ENCODE data around the gene DNAH2. TPM values are rescaled to one million over a fixed set of nuclear protein-coding genes. Genes with fewer than 3 reads are reported as not detected.

The DNAH2 gene
- polyA plus RNA-seq, 1 donor from 2014 or later, result 2.0 TPM

- TF ChIP-seq CTCF (IDR thresholded peaks at IDR 0.05; ENCODE audit: poor library complexity, severe bottlenecking) (no peak), POLR2AphosphoS5 (IDR thresholded peaks at IDR 0.05) (no peak), MXI1 (conservative IDR thresholded peaks at IDR 0.05; ENCODE audit: poor library complexity, severe bottlenecking) (no peak)
- Histone ChIP-seq H3K4me3 (ENCODE audit: low read length) (no peak overlapping the region), H3F3A (ENCODE audit: insufficient read depth, low read length, poor library complexity, severe bottlenecking) (no peaks in the 10 kb centered on the region), H3K4me2 (ENCODE audit: low read length) (no peak overlapping the region), H3K9ac (ENCODE audit: low read length) (no peak overlapping the region), H3K9me2 (ENCODE audit: insufficient read depth, low read length) (no peaks in the 10 kb centered on the region), H3K36me3 (ENCODE audit: insufficient read depth, low read length) (no peaks in the 10 kb centered on the region), H3K27ac (ENCODE audit: low read length) (no peak overlapping the region), H3K79me2 (replicated peaks; ENCODE audit: insufficient read depth, low read length) (peaks cover 5% of the 10 kb centered on the region), H3K9me3 (ENCODE audit: low read length) (no peaks in the 10 kb centered on the region), H4K20me1 (ENCODE audit: insufficient read depth) (no peaks in the 10 kb centered on the region), H2AFZ (ENCODE audit: low read depth, low read length) (no peak overlapping the region), H3K27me3 (ENCODE audit: insufficient read depth, low read depth, low read length) (no peaks in the 10 kb centered on the region)
Observed at GRCh38 chr17:7873051-7873450, 155.5 kb downstream of the DNAH2 start.

- Histone ChIP-seq H2AFZ (ENCODE audit: low read depth, low read length) (no peak overlapping the region), H3K36me3 (ENCODE audit: insufficient read depth, low read length) (no peaks in the 10 kb centered on the region), H3K9ac (ENCODE audit: low read length) (no peak overlapping the region), H3K27me3 (ENCODE audit: insufficient read depth, low read depth, low read length) (no peaks in the 10 kb centered on the region), H4K20me1 (ENCODE audit: insufficient read depth) (no peaks in the 10 kb centered on the region), H3K9me2 (ENCODE audit: insufficient read depth, low read length) (no peaks in the 10 kb centered on the region), H3F3A (ENCODE audit: insufficient read depth, low read length, poor library complexity, severe bottlenecking) (no peaks in the 10 kb centered on the region), H3K79me2 (replicated peaks; ENCODE audit: insufficient read depth, low read length) (peaks cover 8% of the 10 kb centered on the region), H3K27ac (ENCODE audit: low read length) (no peak overlapping the region), H3K4me2 (ENCODE audit: low read length) (no peak overlapping the region), H3K9me3 (ENCODE audit: low read length) (no peaks in the 10 kb centered on the region), H3K4me3 (ENCODE audit: low read length) (no peak overlapping the region)
- no peak for TF ChIP-seq TAF1 (IDR thresholded peaks at IDR 0.05; ENCODE audit: low read depth)
- no peak for TF ChIP-seq CTCF (IDR thresholded peaks at IDR 0.05; ENCODE audit: poor library complexity, severe bottlenecking)
- no peak for TF ChIP-seq RAD21 (conservative IDR thresholded peaks at IDR 0.05)
- no peak for TF ChIP-seq REST (IDR thresholded peaks at IDR 0.05; ENCODE audit: borderline replicate concordance)
- no peak for TF ChIP-seq SMC3 (conservative IDR thresholded peaks at IDR 0.05; ENCODE audit: poor library complexity)
- no peak for TF ChIP-seq EP300 (conservative IDR thresholded peaks at IDR 0.05; ENCODE audit: poor library complexity, severe bottlenecking)
- no peak for TF ChIP-seq POLR2AphosphoS5 (IDR thresholded peaks at IDR 0.05)
- no peak for TF ChIP-seq EZH2 (IDR thresholded peaks at IDR 0.05; ENCODE audit: borderline replicate concordance, insufficient read depth, low read length, poor library complexity, severe bottlenecking)
- TF ChIP-seq MXI1 (conservative IDR thresholded peaks at IDR 0.05; ENCODE audit: poor library complexity, severe bottlenecking), result no peak
Observed at GRCh38 chr17:7875804-7876370, 158.3 kb downstream of the DNAH2 start.
